ENCODE results near the gene FARSA. TPM values are rescaled to one million over a fixed set of nuclear protein-coding genes. Genes with fewer than 3 reads are reported as not detected.

FARSA gene
- total RNA-seq, 1 donor from 2014 or later, result 44.2 TPM

- Histone ChIP-seq H3K27ac (no peak overlapping the region), H3K4me1 (no peaks in the 10 kb centered on the region), H3K9me3 (no peaks in the 10 kb centered on the region), H3K27me3 (no peaks in the 10 kb centered on the region), H3K36me3 (peaks cover 0 to 29% of the 10 kb centered on the region in 2 donors), H3K4me3 (peak overlapping the region in 1 of 2 donors; percentile 19)
- intact Hi-C loops (cut with DNase I), result no loop called here
- TF ChIP-seq POLR2AphosphoS5 (IDR thresholded peaks at IDR 0.05; ENCODE audit: insufficient read depth in 1 of 2, low read depth in 1 of 2) (no peak), POLR2A (IDR thresholded peaks at IDR 0.05) (no peak)
- TF ChIP-seq, protein P1, sequence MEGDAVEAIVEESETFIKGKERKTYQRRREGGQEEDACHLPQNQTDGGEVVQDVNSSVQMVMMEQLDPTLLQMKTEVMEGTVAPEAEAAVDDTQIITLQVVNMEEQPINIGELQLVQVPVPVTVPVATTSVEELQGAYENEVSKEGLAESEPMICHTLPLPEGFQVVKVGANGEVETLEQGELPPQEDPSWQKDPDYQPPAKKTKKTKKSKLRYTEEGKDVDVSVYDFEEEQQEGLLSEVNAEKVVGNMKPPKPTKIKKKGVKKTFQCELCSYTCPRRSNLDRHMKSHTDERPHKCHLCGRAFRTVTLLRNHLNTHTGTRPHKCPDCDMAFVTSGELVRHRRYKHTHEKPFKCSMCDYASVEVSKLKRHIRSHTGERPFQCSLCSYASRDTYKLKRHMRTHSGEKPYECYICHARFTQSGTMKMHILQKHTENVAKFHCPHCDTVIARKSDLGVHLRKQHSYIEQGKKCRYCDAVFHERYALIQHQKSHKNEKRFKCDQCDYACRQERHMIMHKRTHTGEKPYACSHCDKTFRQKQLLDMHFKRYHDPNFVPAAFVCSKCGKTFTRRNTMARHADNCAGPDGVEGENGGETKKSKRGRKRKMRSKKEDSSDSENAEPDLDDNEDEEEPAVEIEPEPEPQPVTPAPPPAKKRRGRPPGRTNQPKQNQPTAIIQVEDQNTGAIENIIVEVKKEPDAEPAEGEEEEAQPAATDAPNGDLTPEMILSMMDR (IDR thresholded peaks at IDR 0.05), result no peak
- DNase-seq (ENCODE audit: extremely low spot score in 2 of 2), result no peak
These were observed 59.4 kb downstream of the FARSA start for GRCh38 chr19:12873891-12874745.

GRCh38 chr19:12872941-12873890, 60.3 kb downstream of the FARSA start:
- no peaks in the 10 kb centered on the region for H3K27me3 ChIP-seq
- H3K27ac ChIP-seq, result no peak overlapping the region
- H3K4me1 ChIP-seq, result no peaks in the 10 kb centered on the region
- TF ChIP-seq POLR2A (IDR thresholded peaks at IDR 0.05) (no peak), POLR2AphosphoS5 (IDR thresholded peaks at IDR 0.05; ENCODE audit: insufficient read depth in 1 of 2, low read depth in 1 of 2) (no peak)
- TF ChIP-seq, protein P1 (IDR thresholded peaks at IDR 0.05), result no peak
- no peak for DNase-seq (ENCODE audit: extremely low spot score in 2 of 2)
- H3K36me3 ChIP-seq, result peaks cover 0 to 24% of the 10 kb centered on the region in 2 donors
- H3K9me3 ChIP-seq, result no peaks in the 10 kb centered on the region
- peak overlapping the region in 1 of 2 donors; percentile 19 for H3K4me3 ChIP-seq
- intact Hi-C loops (cut with DNase I), result no loop called here

Small RNA genes within 50 kb of the gene (microRNA-seq; reads per million reads assigned to microRNA genes)
- gene MIR5695 (ENCODE audit: borderline number of aligned reads, borderline replicate concordance) (not detected), gene MIR6515 (ENCODE audit: borderline number of aligned reads, borderline replicate concordance) (not detected)

Small RNA genes within 50 kb of the gene (small RNA-seq; reads per million reads assigned to genes)
- gene MIR5695, result not detected
- gene MIR6515, result not detected

Other genes starting within 250 kb of the FARSA start
- gene GNG14, start 245.7 kb downstream of the FARSA start, total RNA-seq, result not detected
- 5.6 TPM for gene FBXW9, start 237.1 kb downstream of the FARSA start, total RNA-seq
- 85.7 TPM for gene TNPO2, start 209.8 kb downstream of the FARSA start, total RNA-seq
- 227 TPM for gene TRIR, start 199.0 kb downstream of the FARSA start, total RNA-seq
- gene GET3, start 196.2 kb downstream of the FARSA start, total RNA-seq, result 59.9 TPM
- gene BEST2, start 181.9 kb downstream of the FARSA start, total RNA-seq, result 1.2 TPM
- 65.6 TPM for gene HOOK2, start 158.2 kb downstream of the FARSA start, total RNA-seq
- 1,161 TPM for gene JUNB, start 142.2 kb downstream of the FARSA start, total RNA-seq
- 190 TPM for gene PRDX2, start 131.9 kb downstream of the FARSA start, total RNA-seq
- not detected for gene THSD8, start 131.6 kb downstream of the FARSA start, total RNA-seq
- 10.8 TPM for gene RNASEH2A, start 127.1 kb downstream of the FARSA start, total RNA-seq
- 8.8 TPM for gene RTBDN, start 99.1 kb downstream of the FARSA start, total RNA-seq
- 1.2 TPM for gene MAST1, start 95.2 kb downstream of the FARSA start, total RNA-seq
- 23.6 TPM for gene DNASE2, start 52.3 kb downstream of the FARSA start, total RNA-seq
- not detected for gene KLF1, start 46.5 kb downstream of the FARSA start, total RNA-seq
- gene GCDH, start 42.6 kb downstream of the FARSA start, total RNA-seq, result 23.6 TPM
- gene SYCE2, start 14.4 kb downstream of the FARSA start, total RNA-seq, result not detected
- 303 TPM for gene CALR, start 4.9 kb upstream of the FARSA start, total RNA-seq
- 85.9 TPM for gene RAD23A, start 12.2 kb upstream of the FARSA start, total RNA-seq
- 80.3 TPM for gene GADD45GIP1, start 23.5 kb upstream of the FARSA start, total RNA-seq
- not detected for gene DAND5, start 35.9 kb upstream of the FARSA start, total RNA-seq
- gene NFIX, start 61.8 kb upstream of the FARSA start, total RNA-seq, result 81.8 TPM
- 11.5 TPM for gene LYL1, start 169.1 kb upstream of the FARSA start, total RNA-seq
- 28.0 TPM for gene TRMT1, start 183.0 kb upstream of the FARSA start, total RNA-seq
- 22.6 TPM for gene NACC1, start 184.6 kb upstream of the FARSA start, total RNA-seq
- 71.5 TPM for gene STX10, start 216.7 kb upstream of the FARSA start, total RNA-seq
- 152 TPM for gene IER2, start 216.7 kb upstream of the FARSA start, total RNA-seq